GM19463 (cell line): ENCODE results near the gene MKRN2.
"Not testable (repeated sequence)": the region's sequence is repeated elsewhere in the genome, so short reads cannot be mapped to it uniquely, and the experiment has no call there.

Experiments
- ATAC-seq: cut with Tn5 transposase; IDR thresholded peaks from one replicate; pipeline ENCODE4 v1.9.1; 2021; ENCODE audit warnings: mild to moderate bottlenecking, moderate library complexity; ENCODE audit not compliant: unreplicated experiment

Gene MKRN2

DNA sequence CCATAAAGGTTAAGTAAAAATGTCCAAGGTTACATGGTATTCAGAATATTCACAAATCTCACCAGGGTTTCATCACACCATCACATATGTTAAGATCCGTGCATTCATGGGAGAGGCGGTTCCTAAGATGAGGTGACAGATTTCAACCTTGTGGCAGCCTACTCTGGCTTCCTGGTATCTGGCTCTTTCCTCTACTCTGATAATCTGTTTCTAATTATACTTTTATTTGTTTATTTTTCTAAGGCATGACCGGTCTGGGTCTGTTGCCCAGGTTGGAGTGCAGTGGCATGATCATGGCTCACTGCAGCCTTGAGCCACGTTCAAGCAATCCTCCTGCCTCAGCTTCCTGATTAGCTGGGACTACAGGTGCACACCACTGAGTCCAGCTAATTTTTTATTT, 72.7 kb downstream of the MKRN2 start:
- ATAC-seq: no peak

DNA sequence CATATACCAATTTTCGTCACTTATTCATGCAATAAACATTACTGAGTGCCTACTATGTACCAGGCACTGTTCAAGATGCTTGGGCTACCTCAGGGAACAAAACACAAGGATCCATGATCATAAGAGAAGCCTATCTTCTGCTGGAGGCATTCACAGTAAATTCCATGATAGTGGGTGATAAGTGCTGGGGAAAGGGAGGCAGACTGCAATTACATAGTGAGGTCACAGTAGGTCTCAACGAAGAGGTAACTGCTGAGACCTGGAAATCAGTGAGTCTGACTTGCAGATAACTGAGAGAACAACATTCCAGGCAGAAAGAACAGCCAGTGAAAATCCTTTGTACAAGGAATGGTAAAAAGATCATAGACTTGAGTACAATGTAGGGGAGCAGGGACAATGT, 73.4 kb downstream of the MKRN2 start:
- ATAC-seq: no peak

DNA sequence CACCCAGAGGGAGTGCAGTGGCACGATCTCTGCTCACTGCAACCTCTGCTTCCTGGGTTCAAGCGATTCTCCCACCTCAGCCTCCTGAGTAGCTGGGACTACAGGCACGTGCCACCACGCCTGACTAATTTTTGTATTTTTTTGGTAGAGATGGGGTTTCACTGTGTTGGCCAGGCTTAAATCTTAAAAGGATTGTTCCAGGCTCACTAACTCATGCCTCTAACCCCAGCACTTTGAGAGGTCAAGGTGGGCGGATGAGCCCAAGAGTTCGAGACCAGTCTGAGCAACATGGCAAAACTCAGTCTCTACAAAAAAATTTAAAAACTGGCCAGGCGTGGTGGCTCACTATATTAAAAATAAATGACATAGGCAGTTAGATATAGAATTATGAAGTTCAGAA, 74.0 kb downstream of the MKRN2 start:
- not testable (repeated sequence) for ATAC-seq

DNA sequence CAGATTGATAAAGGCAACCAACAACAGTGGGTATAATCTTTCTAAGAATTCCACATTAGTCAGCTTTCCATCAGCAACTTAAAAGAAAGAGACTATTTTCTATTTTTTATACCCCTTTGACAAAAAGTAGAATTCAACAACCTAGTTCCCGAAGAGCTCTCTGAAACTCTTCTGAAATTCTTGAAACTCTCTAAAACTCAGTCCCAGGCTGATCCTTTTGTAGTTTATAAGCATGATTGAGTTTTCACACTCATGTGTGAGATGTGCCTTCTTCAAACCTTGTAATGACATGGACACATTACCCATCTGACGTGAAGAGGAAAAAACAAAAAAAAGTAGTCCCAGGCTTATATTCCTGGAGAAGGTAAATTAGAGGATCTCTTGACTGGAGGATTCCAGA, 75.6 kb downstream of the MKRN2 start:
- no peak for ATAC-seq

DNA sequence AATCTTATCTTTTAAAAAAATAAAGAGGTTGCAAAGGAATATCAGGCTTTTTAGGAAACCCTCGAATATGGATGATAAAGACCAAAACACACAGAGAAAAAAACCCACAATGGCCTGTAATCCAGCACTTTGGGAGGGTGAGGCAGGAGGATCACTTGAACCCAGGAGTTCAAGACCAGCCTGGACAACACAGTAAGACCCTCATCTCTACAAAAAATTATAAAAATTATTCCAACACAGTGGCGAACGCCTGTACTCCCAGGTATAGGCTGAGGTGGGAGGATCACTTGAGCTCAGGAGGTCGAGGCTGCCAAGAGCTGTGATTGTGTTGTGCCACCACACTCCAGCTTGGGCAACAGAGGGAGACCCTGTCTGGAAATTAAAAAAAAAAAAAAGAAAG, 76.2 kb downstream of the MKRN2 start:
- ATAC-seq: no peak
